SU-DHL-6 (cell line): Measurements from ENCODE around the gene PROSER3.

Experiments used
- EZH2phosphoT487 ChIP-seq: fragments of 200-600 bp; sonication (generic), shearing (Covaris generic); conservative IDR thresholded peaks from 2 replicates; pipeline ENCODE4 v1.6.1; 2018; ENCODE audit warnings: mild to moderate bottlenecking, antibody characterized with exemption, low read length, moderate library complexity, mixed read lengths
- TF ChIP-seq, protein P1 (sequence below): fragments of 200-600 bp; sonication (generic); IDR thresholded peaks from one replicate; pipeline ENCODE4 v1.5.1; 2017; ENCODE audit warnings: antibody characterized with exemption, mild to moderate bottlenecking, low read length, moderate library complexity; ENCODE audit not compliant: insufficient read depth, poor library complexity, severe bottlenecking

DNA sequence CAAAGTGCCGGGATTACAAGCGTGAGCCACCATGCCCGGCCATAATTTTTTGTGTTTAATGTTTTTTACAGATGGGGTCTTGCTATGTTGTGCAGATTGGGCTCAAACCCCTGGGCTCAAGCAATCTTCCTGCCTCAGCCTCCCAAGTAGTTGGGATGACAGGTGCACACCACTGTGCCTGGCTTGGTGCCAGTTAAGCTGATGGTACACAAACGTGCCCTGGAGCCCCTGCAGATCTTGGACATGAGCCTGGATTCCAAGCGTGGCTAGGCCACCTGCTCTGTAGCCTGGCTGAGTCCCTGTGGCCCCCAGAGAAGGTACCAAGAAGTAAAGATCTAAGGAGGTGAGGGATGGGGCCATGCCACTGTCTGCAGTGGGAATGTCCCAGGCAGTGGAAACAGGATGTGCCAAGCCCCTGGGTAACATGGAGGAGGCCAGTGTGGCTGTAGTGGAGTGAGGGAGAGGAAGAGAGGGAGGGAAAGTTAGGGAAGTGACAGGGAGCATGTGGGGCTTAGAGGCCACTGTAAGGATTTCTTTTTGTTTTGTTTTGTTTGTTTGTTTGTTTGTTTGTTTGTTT is 47.6 kb downstream of the PROSER3 start:
- TF ChIP-seq, protein P1, sequence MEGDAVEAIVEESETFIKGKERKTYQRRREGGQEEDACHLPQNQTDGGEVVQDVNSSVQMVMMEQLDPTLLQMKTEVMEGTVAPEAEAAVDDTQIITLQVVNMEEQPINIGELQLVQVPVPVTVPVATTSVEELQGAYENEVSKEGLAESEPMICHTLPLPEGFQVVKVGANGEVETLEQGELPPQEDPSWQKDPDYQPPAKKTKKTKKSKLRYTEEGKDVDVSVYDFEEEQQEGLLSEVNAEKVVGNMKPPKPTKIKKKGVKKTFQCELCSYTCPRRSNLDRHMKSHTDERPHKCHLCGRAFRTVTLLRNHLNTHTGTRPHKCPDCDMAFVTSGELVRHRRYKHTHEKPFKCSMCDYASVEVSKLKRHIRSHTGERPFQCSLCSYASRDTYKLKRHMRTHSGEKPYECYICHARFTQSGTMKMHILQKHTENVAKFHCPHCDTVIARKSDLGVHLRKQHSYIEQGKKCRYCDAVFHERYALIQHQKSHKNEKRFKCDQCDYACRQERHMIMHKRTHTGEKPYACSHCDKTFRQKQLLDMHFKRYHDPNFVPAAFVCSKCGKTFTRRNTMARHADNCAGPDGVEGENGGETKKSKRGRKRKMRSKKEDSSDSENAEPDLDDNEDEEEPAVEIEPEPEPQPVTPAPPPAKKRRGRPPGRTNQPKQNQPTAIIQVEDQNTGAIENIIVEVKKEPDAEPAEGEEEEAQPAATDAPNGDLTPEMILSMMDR = no peak
- no peak for TF ChIP-seq EZH2phosphoT487
